Measurements from ENCODE around the gene CATSPER4. TPM values are rescaled to one million over a fixed set of nuclear protein-coding genes. Genes with fewer than 3 reads are reported as not detected.
A peak's percentile ranks its signal among the peaks of the same experiment; 100 is the strongest.

The CATSPER4 gene
- total and polyA plus RNA-seq, 7 experiments from 2014 or later, result not detected

- H3K9me3 Mint-ChIP-seq, result no peaks in the 10 kb centered on the region
- peak within 1 kb of the TSS in 8 of 10 donors; percentile 21 to 73 (median 53) for H3K4me3 Mint-ChIP-seq
- no peaks in the 10 kb centered on the region for H3K4me1 ChIP-seq (ENCODE audit: control insufficient read depth in 2 of 2, insufficient read depth in 2 of 2, low read length in 2 of 2)
Measured at GRCh38 chr1:26177182-26177684, 13.2 kb upstream of the CATSPER4 start, which contains the start of gene CNKSR1. Gene CNKSR1, plus strand, starts transcription at chr1:26177491. Its CDS starts 57 bp downstream, at chr1:26177548.

DNA sequence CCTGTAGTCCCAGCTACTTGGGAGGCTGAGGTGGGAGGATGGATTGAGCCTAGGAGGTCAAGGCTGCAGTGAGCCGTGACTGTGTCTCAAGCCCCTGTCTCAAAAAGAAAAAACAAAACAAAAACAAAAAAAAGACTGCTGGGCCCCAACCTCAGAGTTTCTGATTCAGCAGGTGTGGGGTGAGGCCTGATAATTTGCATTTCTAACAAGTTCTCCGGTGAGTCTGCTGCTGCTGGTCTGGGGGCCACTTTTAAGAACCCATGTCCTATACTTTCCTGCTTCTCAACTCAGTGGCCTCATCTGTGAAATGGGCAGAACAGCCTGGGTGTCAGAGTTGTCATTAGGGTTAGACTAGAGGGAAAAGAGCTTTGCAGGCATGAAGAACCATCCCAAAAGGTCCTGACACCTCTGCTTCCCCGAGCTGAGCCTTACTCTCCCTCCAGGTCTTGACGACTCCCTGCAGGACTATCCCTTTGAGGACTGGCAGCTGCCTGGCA lies 10.3 kb upstream of the CATSPER4 start:
- no peak overlapping the region for H3K27ac Mint-ChIP-seq
- Histone ChIP-seq H3K27me3 (ENCODE audit: control insufficient read depth in 2 of 2, insufficient read depth in 2 of 2, low read length in 2 of 2) (no peaks in the 10 kb centered on the region), H3K4me1 (ENCODE audit: control insufficient read depth in 2 of 2, insufficient read depth in 2 of 2, low read length in 2 of 2) (no peaks in the 10 kb centered on the region), H3K9me3 (ENCODE audit: control insufficient read depth in 2 of 3, low read length in 3 of 3) (no peaks in the 10 kb centered on the region), H3K36me3 (ENCODE audit: control insufficient read depth in 2 of 3, insufficient read depth in 3 of 3, low read length in 3 of 3) (no peaks in the 10 kb centered on the region), H3K27ac (ENCODE audit: low read depth, low read length) (no peak overlapping the region), H3K4me3 (ENCODE audit: low read length) (no peak overlapping the region)
- no peaks in the 10 kb centered on the region for H3K27me3 Mint-ChIP-seq
- intact Hi-C loops (cut with micrococcal nuclease), result no loop called here
- DNase-seq (no peak), ATAC-seq (no peak)
- no peaks in the 10 kb centered on the region for H3K9me3 Mint-ChIP-seq
- ChIA-PET CTCF (no interaction called here), POLR2A (no interaction called here)
- no peaks in the 10 kb centered on the region for H3K36me3 Mint-ChIP-seq
- H3K4me1 Mint-ChIP-seq, result peaks cover 0 to 4% (median 0%) of the 10 kb centered on the region in 7 donors
- H3K4me3 Mint-ChIP-seq, result no peak overlapping the region

More at GRCh38 chr1:26177182-26177684, 13.2 kb upstream of the CATSPER4 start, which contains the start of gene CNKSR1:
- H3K4me3 ChIP-seq (ENCODE audit: low read length), result no peak within 1 kb of the TSS
- Mint-ChIP-seq H3K27me3 (no peaks in the 10 kb centered on the region), H3K4me1 (peaks cover 0 to 4% (median 0%) of the 10 kb centered on the region in 7 donors), H3K27ac (peak within 1 kb of the TSS in 6 of 9 donors; percentile 13 to 69 (median 55)), H3K36me3 (no peaks in the 10 kb centered on the region)
- DNase-seq (no peak), ATAC-seq (no peak)
- H3K9me3 ChIP-seq (ENCODE audit: control insufficient read depth in 2 of 3, low read length in 3 of 3), result no peaks in the 10 kb centered on the region
- ChIA-PET CTCF (interaction anchor here (0.6 to 0.8 kb wide), 3 partner anchors 9 to 651 kb away, joined by 3 to 4 read pairs (median 3); no protein-coding TSS in a partner anchor), POLR2A (interaction anchor here (0.8 to 0.9 kb wide), 2 partner anchors 54 to 57 kb away, joined by 3 read pairs; no protein-coding TSS in a partner anchor)
- no peaks in the 10 kb centered on the region for H3K36me3 ChIP-seq (ENCODE audit: control insufficient read depth in 2 of 3, insufficient read depth in 3 of 3, low read length in 3 of 3)
- no peaks in the 10 kb centered on the region for H3K27me3 ChIP-seq (ENCODE audit: control insufficient read depth in 2 of 2, insufficient read depth in 2 of 2, low read length in 2 of 2)
- intact Hi-C loops (cut with micrococcal nuclease), result no loop called here
- no peak within 1 kb of the TSS for H3K27ac ChIP-seq (ENCODE audit: low read depth, low read length)

DNA sequence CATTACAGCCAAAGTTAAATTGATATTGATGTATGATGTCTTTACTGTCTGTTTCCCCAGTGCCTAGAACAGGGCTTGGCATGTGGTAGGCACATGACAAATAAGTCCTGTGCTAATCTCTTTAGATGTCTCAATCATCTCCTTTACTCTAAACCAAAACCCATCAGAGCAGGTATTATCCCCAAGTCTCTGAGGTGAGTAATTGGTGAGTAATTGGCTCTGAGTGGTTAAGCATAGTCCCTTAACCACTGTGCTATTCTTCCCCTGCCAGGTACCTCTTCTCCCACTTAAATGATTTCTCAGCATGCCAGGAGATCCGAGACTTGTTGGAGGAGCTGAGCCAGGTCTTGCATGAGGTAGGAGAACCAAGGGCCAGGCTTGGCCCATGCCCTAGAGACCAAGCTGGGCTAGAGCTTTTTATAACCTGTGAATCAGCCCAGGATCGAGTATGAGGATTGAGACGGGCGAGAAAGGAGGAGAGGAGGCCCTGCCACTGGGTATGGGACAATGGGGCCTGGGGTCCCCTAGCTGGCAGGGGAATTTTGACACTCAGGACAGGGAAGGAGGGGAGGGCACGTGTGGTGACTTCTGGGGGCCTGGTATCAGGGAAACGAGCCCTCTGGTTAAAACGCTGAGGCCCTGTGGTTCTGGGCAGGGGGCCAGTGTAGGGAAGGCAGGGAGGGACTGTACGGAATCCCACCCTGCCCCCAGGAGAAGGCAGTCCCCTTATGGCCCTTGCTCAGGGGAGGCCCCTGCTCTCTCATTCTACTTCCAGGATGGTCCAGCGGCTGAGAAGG lies 8.6 kb upstream of the CATSPER4 start:
- H3K27ac Mint-ChIP-seq, result peak overlapping the region in 2 of 9 donors; percentile 35 to 72
- intact Hi-C loops (cut with micrococcal nuclease), result no loop called here
- H3K27ac ChIP-seq (ENCODE audit: low read depth, low read length), result no peak overlapping the region
- peaks cover 0 to 4% (median 0%) of the 10 kb centered on the region in 7 donors for H3K4me1 Mint-ChIP-seq
- ChIA-PET CTCF (no interaction called here), POLR2A (interaction anchor here (0.6 kb wide), 1 partner anchor 210 kb away, joined by 3 read pairs; no protein-coding TSS in a partner anchor)
- no peak for ATAC-seq
- H3K36me3 ChIP-seq (ENCODE audit: control insufficient read depth in 2 of 3, insufficient read depth in 3 of 3, low read length in 3 of 3), result no peaks in the 10 kb centered on the region
- H3K9me3 ChIP-seq (ENCODE audit: control insufficient read depth in 2 of 3, low read length in 3 of 3), result no peaks in the 10 kb centered on the region
- H3K9me3 Mint-ChIP-seq, result peaks cover 0 to 2% (median 0%) of the 10 kb centered on the region in 11 donors
- H3K4me3 ChIP-seq (ENCODE audit: low read length), result no peak overlapping the region
- H3K36me3 Mint-ChIP-seq, result no peaks in the 10 kb centered on the region
- no peak for DNase-seq
- H3K27me3 ChIP-seq (ENCODE audit: control insufficient read depth in 2 of 2, insufficient read depth in 2 of 2, low read length in 2 of 2), result no peaks in the 10 kb centered on the region
- H3K4me3 Mint-ChIP-seq, result no peak overlapping the region
- no peaks in the 10 kb centered on the region for H3K27me3 Mint-ChIP-seq
- no peaks in the 10 kb centered on the region for H3K4me1 ChIP-seq (ENCODE audit: control insufficient read depth in 2 of 2, insufficient read depth in 2 of 2, low read length in 2 of 2)

GRCh38 chr1:26182383-26182696 lies 8.1 kb upstream of the CATSPER4 start:
- ChIA-PET POLR2A (no interaction called here), CTCF (no interaction called here)
- no peaks in the 10 kb centered on the region for H3K36me3 ChIP-seq (ENCODE audit: control insufficient read depth in 2 of 3, insufficient read depth in 3 of 3, low read length in 3 of 3)
- no peak for ATAC-seq
- Mint-ChIP-seq H3K4me1 (peaks cover 0 to 3% (median 0%) of the 10 kb centered on the region in 7 donors), H3K36me3 (no peaks in the 10 kb centered on the region), H3K27ac (no peak overlapping the region), H3K9me3 (peaks cover 0 to 2% (median 0%) of the 10 kb centered on the region in 11 donors), H3K27me3 (no peaks in the 10 kb centered on the region), H3K4me3 (no peak overlapping the region)
- no peaks in the 10 kb centered on the region for H3K27me3 ChIP-seq (ENCODE audit: control insufficient read depth in 2 of 2, insufficient read depth in 2 of 2, low read length in 2 of 2)
- intact Hi-C loops (cut with micrococcal nuclease), result no loop called here
- no peaks in the 10 kb centered on the region for H3K4me1 ChIP-seq (ENCODE audit: control insufficient read depth in 2 of 2, insufficient read depth in 2 of 2, low read length in 2 of 2)
- H3K9me3 ChIP-seq (ENCODE audit: control insufficient read depth in 2 of 3, low read length in 3 of 3), result no peaks in the 10 kb centered on the region
- H3K27ac ChIP-seq (ENCODE audit: low read depth, low read length), result no peak overlapping the region
- no peak for DNase-seq
- H3K4me3 ChIP-seq (ENCODE audit: low read length), result no peak overlapping the region

DNA sequence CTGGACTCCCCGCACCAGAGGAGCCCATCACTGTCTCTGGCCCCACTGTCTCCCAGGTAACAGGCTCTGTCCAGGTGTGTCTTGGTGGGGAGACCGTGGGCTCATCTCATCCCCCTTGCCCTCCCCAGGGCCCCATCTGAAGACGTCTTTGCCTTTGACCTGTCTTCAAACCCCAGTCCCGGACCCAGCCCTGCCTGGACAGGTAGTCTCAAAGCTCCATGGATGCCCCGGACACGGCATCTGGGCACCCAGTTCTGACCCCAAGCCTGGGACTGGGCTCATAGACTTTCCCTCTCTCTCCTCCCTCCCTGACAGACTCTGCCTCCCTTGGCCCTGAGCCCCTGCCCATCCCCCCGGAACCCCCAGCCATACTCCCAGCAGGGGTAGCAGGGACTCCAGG lies 6.3 kb upstream of the CATSPER4 start:
- ChIA-PET POLR2A (no interaction called here), CTCF (no interaction called here)
- H3K36me3 Mint-ChIP-seq, result no peaks in the 10 kb centered on the region
- Histone ChIP-seq H3K4me3 (ENCODE audit: low read length) (no peak overlapping the region), H3K27me3 (ENCODE audit: control insufficient read depth in 2 of 2, insufficient read depth in 2 of 2, low read length in 2 of 2) (no peaks in the 10 kb centered on the region), H3K4me1 (ENCODE audit: control insufficient read depth in 2 of 2, insufficient read depth in 2 of 2, low read length in 2 of 2) (no peaks in the 10 kb centered on the region), H3K9me3 (ENCODE audit: control insufficient read depth in 2 of 3, low read length in 3 of 3) (no peaks in the 10 kb centered on the region), H3K36me3 (ENCODE audit: control insufficient read depth in 2 of 3, insufficient read depth in 3 of 3, low read length in 3 of 3) (no peaks in the 10 kb centered on the region), H3K27ac (ENCODE audit: low read depth, low read length) (no peak overlapping the region)
- no peak for DNase-seq
- peaks cover 0 to under 1% (median 0%) of the 10 kb centered on the region in 7 donors for H3K4me1 Mint-ChIP-seq
- H3K9me3 Mint-ChIP-seq, result peaks cover 0 to 2% (median 0%) of the 10 kb centered on the region in 11 donors
- intact Hi-C loops (cut with micrococcal nuclease), result no loop called here
- no peak for ATAC-seq
- no peak overlapping the region for H3K4me3 Mint-ChIP-seq
- H3K27ac Mint-ChIP-seq, result peak overlapping the region in 1 of 9 donors; percentile 11
- H3K27me3 Mint-ChIP-seq, result no peaks in the 10 kb centered on the region

DNA sequence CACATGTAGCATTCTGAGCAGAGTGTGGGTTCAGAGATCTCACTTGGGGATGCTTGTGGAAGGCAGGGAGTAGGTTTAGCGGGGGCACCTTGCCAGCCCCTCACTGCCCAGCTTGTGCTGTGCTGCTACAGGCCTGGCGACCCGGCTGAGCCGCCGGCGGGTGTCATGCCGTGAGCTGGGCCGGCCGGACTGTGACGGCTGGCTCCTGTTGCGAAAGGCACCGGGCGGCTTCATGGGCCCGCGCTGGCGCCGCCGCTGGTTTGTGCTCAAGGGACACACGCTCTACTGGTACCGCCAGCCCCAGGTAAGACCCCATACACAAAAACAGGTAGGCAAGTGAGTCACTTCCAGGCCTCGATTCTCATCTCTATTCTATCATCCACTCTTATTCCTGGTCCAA lies 5.5 kb upstream of the CATSPER4 start:
- peaks cover 0 to 4% (median 0%) of the 10 kb centered on the region in 7 donors for H3K4me1 Mint-ChIP-seq
- H3K27ac Mint-ChIP-seq, result no peak overlapping the region
- ATAC-seq, result no peak
- intact Hi-C loops (cut with micrococcal nuclease), result no loop called here
- DNase-seq, result no peak
- peaks cover 0 to 2% (median 0%) of the 10 kb centered on the region in 11 donors for H3K9me3 Mint-ChIP-seq
- Histone ChIP-seq H3K4me1 (ENCODE audit: control insufficient read depth in 2 of 2, insufficient read depth in 2 of 2, low read length in 2 of 2) (no peaks in the 10 kb centered on the region), H3K36me3 (ENCODE audit: control insufficient read depth in 2 of 3, insufficient read depth in 3 of 3, low read length in 3 of 3) (no peaks in the 10 kb centered on the region), H3K4me3 (ENCODE audit: low read length) (no peak overlapping the region), H3K9me3 (ENCODE audit: control insufficient read depth in 2 of 3, low read length in 3 of 3) (no peaks in the 10 kb centered on the region), H3K27ac (ENCODE audit: low read depth, low read length) (no peak overlapping the region), H3K27me3 (ENCODE audit: control insufficient read depth in 2 of 2, insufficient read depth in 2 of 2, low read length in 2 of 2) (no peaks in the 10 kb centered on the region)
- H3K36me3 Mint-ChIP-seq, result no peaks in the 10 kb centered on the region
- no peaks in the 10 kb centered on the region for H3K27me3 Mint-ChIP-seq
- POLR2A ChIA-PET, result interaction anchor here (0.6 kb wide), 1 partner anchor 17 kb away, joined by 3 read pairs; no protein-coding TSS in a partner anchor
- CTCF ChIA-PET, result no interaction called here
- no peak overlapping the region for H3K4me3 Mint-ChIP-seq

Measured in naive thymus-derived CD4-positive, alpha-beta T cell (primary cell).